OCI-LY3 (cell line): ENCODE results near the gene VCAN.

Experiments used
- CTCF ChIP-seq: fragments of 200-600, 300-600 bp; sonication (generic); IDR thresholded peaks from 2 replicates; pipeline ENCODE4 v1.5.1; 2014; ENCODE audit warnings: antibody characterized with exemption, low read length, low read depth
- EZH2phosphoT487 ChIP-seq: fragments of 200-600 bp; shearing (Covaris generic); IDR thresholded peaks from 2 replicates; pipeline ENCODE4 v1.6.1; 2018; ENCODE audit warnings: antibody characterized with exemption, mixed run types, low read depth

DNA sequence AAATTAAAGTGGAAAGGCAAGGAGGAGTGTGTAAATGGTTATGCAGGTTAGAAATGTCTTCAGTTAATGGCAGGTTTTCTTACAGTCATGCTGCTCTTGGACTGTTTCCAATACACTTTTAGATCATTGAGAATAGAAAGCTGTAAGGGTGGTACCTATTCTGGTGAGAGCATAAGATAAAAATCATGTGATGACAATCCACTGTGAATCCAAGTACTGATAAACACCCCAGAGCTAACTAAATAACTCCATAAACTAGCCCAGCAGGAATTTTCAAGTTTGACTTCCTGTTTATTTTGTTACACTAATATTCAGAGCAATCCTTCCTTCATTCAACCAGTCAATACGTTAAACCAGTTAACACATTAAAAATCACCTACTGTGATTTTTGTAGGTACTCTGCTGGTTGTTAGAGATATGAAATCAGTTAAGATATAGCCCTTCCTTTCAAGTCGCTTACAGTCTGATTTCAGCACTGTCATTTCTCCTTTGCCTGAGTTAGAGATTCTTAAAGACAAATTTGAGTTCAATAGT is 22.6 kb downstream of the VCAN start:
- TF ChIP-seq EZH2phosphoT487 (no peak), CTCF (no peak)
